Skeletal muscle satellite cell (primary cell): ENCODE results near the gene LUZP4.
A peak's percentile ranks its signal among the peaks of the same experiment; 100 is the strongest.
"Not testable (repeated sequence)": the region's sequence is repeated elsewhere in the genome, so short reads cannot be mapped to it uniquely, and the experiment has no call there.

Experiments used
- H3K27me3 ChIP-seq: 2 replicates; pipeline ENCODE4 v1.7.0; 2013; ENCODE audit warnings: low read length; ENCODE audit not compliant: control insufficient read depth, insufficient read depth
- H3K36me3 ChIP-seq: 2 replicates; pipeline ENCODE4 v1.7.0; 2013; ENCODE audit warnings: mild to moderate bottlenecking, control low read depth, low read length; ENCODE audit not compliant: insufficient read depth
- H3K4me1 ChIP-seq: 2 replicates; pipeline ENCODE4 v1.7.0; 2013; ENCODE audit warnings: low read length; ENCODE audit not compliant: control insufficient read depth, insufficient read depth
- H3K4me2 ChIP-seq: 2 replicates; pipeline ENCODE4 v1.7.0; 2013; ENCODE audit warnings: mild to moderate bottlenecking, low read length
- H3K4me3 ChIP-seq: 2 replicates; pipeline ENCODE4 v1.7.0; 2013; ENCODE audit warnings: low read length
- H3K9ac ChIP-seq: 2 replicates; pipeline ENCODE4 v1.7.0; 2013; ENCODE audit warnings: mild to moderate bottlenecking, low read depth, low read length, moderate library complexity
- H3K9me3 ChIP-seq: replicated peaks from 2 replicates; pipeline ENCODE4 v1.7.0; 2013; ENCODE audit warnings: mild to moderate bottlenecking, control low read depth, low read length

Gene LUZP4

DNA sequence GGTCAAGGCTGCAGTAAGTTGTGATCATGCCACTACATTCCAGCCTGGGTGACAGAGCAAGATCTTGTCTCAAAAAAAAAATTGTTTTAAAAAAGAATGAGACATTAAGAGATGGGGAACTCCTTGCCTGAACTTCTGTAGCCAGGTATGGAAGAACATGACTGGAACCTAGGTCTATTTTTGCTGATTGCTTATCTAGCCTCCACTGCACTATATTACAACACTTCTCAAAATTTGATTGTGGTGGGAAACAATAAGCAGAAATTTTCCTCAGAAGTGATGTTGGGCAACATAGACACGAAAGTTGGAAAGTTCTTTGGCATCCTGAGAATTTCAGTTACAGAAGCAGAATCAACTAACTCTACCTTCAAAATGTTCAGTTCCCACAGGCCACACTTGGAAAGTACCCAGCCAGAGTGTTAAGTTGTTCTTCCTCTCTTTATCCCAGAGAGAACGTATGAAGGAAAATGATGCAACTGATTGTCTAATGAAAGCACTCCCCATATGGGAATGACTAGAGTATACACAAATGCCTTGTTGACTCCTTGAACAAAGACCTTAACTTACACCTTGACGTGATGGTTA, 50.0 kb downstream of the LUZP4 start:
- peaks cover 15% of the 10 kb centered on the region for H3K27me3 ChIP-seq
- no peak overlapping the region for H3K4me3 ChIP-seq
- H3K36me3 ChIP-seq = no peaks in the 10 kb centered on the region
- no peaks in the 10 kb centered on the region for H3K9me3 ChIP-seq
- H3K9ac ChIP-seq = no peak overlapping the region
- H3K4me1 ChIP-seq = peaks cover 2% of the 10 kb centered on the region
- no peak overlapping the region for H3K4me2 ChIP-seq

DNA sequence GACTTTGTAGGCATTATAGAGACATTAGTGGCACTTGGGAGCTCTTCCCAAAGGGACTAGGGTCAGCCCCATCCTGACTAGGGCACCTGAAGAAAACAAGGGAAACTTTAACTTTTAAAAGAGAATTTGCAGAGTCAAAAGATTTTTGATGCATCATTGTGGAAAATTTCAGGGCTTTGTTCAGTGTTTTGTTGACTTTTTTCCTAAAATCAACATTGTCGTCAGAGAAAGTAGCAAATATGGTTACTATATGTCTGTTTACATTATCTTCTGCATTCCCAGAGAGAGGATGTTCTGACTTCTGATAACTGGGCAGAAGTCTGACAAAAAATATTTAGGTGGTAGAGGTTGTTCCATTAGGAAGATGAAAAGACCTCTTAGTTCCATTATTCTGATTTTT, 51.9 kb downstream of the LUZP4 start:
- Histone ChIP-seq H3K4me1 (peaks cover 12% of the 10 kb centered on the region), H3K9ac (no peak overlapping the region), H3K9me3 (no peaks in the 10 kb centered on the region), H3K36me3 (no peaks in the 10 kb centered on the region), H3K4me2 (no peak overlapping the region), H3K27me3 (peaks cover 15% of the 10 kb centered on the region), H3K4me3 (no peak overlapping the region)

DNA sequence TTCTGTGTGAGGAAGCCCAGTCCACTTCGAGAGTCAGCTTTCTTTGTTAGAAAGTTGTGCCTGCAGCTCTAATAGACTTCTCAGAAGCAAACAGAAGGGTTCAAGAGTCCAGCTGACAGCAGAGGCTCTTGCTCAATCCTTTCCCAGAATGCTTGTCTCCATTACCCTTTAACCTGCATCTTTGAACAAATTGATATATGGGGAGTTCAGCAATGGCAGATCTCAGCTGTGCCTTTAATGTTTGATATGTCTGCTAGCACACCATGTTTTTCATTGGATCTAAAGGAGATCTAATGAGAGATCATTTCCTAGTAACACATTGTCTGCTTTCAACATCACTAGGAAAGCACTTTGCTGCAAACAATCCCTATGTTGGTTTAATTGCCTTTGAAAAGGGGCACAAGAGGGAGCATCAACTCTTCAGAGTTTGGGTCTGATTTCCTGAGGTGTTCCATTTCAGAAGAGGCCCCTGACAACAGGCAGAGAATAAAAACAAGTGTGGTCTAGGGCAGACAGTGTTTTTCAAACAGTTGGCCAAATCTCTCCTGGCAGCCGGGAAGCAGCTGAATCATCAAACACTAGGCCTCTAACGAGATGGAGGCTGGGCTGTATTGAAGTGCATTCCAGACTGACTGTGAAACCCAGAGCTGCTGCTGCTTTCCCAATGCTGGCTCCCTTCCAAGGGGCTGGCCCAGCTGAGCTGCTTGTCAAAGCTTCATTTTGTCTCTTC, 55.5 kb downstream of the LUZP4 start:
- peak overlapping the region; percentile 32 for H3K9ac ChIP-seq
- peak overlapping the region; percentile 52 for H3K4me2 ChIP-seq
- H3K9me3 ChIP-seq = no peaks in the 10 kb centered on the region
- H3K36me3 ChIP-seq = no peaks in the 10 kb centered on the region
- no peak overlapping the region for H3K4me3 ChIP-seq
- H3K4me1 ChIP-seq = peaks cover 12% of the 10 kb centered on the region
- peaks cover 9% of the 10 kb centered on the region for H3K27me3 ChIP-seq

DNA sequence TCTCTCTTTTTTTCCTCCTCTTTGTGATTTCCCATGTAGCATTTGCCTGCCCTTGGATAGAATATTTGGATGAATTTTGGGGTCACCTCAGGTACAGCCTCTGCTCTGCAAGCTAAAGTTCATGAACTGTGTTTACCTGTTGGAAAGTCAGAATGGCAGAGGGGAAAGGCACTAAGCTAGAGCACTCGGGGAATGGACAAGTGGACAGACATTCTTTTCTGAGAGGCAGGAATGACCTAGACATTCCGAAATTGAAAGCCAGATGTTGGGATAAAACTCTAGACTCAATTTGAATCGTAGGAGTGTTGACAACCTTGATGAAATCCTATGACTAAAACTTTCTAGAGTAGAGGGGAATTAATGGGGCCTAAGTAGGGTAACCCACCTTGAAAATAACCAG, 56.1 kb downstream of the LUZP4 start:
- peaks cover 12% of the 10 kb centered on the region for H3K4me1 ChIP-seq
- H3K4me3 ChIP-seq = no peak overlapping the region
- no peaks in the 10 kb centered on the region for H3K9me3 ChIP-seq
- peaks cover 5% of the 10 kb centered on the region for H3K27me3 ChIP-seq
- peak overlapping the region; percentile 52 for H3K4me2 ChIP-seq
- H3K9ac ChIP-seq = no peak overlapping the region
- no peaks in the 10 kb centered on the region for H3K36me3 ChIP-seq

DNA sequence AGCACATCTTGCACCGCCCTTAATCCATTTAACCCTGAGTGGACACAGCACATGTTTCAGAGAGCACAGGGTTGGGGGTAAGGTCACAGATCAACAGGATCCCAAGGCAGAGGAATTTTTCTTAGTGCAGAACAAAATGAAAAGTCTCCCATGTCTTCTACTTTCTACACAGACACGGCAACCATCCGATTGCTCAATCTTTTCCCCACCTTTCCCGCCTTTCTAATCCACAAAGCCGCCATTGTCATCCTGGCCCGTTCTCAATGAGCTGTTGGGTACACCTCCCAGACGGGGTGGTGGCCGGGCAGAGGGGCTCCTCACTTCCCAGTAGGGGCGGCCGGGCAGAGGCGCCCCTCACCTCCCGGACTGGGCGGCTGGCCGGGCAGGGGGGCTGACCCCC, 57.2 kb downstream of the LUZP4 start:
- H3K27me3 ChIP-seq, H3K4me2 ChIP-seq, H3K36me3 ChIP-seq, H3K4me3 ChIP-seq, H3K9me3 ChIP-seq, H3K9ac ChIP-seq: not testable (repeated sequence)
- H3K4me1 ChIP-seq = peaks cover 12% of the 10 kb centered on the region

DNA sequence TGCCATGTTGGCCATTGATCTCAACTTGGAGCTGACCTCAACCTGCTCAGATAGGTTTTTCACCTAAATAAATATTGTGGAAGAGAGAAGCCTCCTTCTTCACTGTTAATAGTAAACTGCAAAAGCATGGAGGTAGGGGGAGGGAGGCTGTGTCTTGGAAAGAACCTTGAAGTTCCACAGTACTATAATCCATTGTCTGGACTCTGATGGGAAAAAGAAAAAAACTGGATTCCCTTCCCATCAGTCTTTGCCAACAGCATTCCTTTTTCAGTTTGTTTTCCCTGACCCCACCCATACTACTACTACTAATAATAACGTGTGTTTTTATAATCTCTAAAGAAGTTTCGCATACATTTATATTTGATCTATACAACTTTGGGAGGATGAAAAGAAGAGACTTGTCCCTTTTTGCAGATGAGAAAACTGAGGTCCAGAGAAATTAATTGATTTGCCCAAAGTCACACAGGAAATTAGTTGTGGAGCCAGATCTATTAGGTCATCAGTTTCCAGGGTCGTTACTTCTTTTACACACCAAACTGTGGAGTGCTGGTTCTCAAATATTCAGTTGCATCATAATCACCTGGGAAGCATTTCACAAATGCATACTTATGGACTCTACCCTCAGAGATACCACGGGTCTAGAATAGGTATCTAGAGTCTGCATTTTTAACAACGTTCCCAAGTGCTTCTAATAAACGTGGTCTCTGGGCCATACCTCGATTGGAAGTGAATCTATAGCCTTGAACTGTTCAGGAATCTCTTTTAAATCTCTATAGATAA, 59.1 kb downstream of the LUZP4 start:
- Histone ChIP-seq H3K36me3 (no peaks in the 10 kb centered on the region), H3K27me3 (no peaks in the 10 kb centered on the region), H3K4me3 (no peak overlapping the region), H3K4me1 (peaks cover 12% of the 10 kb centered on the region), H3K9me3 (no peaks in the 10 kb centered on the region), H3K9ac (no peak overlapping the region), H3K4me2 (no peak overlapping the region)

DNA sequence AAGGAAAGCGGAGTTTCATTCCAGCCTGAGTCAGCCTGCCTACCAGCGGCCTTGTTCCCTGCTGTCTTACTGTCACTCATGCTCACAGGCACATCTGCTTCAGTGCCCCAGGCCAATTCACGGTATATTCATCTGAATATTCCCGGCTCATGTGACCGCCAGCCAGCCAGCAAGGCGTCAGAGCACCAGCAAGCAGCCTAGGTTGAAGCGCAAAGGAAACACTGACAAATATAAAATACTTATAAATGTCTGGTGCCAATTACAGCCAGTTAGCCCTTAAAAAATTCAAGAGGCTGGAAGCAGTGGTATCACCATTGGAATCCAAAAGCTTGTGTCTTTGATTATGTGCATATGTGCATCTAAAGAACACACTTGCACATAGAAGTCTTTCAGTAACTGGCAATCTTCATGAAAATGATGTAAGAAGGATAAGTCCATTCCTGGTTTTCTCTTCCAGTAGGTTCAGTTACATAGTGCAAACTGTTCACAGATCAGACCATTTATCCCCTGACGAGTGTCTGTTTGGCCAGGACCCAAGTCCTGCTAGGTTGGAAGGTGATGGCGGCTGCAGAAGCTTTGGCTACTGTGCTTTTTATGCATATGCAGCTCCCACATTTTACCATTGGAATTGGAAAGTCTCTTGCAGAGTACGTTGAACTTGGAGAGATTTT, 61.3 kb downstream of the LUZP4 start:
- no peak overlapping the region for H3K9ac ChIP-seq
- peaks cover 5% of the 10 kb centered on the region for H3K27me3 ChIP-seq
- no peak overlapping the region for H3K4me3 ChIP-seq
- H3K4me1 ChIP-seq = no peaks in the 10 kb centered on the region
- H3K36me3 ChIP-seq = no peaks in the 10 kb centered on the region
- no peak overlapping the region for H3K4me2 ChIP-seq
- H3K9me3 ChIP-seq = no peaks in the 10 kb centered on the region

DNA sequence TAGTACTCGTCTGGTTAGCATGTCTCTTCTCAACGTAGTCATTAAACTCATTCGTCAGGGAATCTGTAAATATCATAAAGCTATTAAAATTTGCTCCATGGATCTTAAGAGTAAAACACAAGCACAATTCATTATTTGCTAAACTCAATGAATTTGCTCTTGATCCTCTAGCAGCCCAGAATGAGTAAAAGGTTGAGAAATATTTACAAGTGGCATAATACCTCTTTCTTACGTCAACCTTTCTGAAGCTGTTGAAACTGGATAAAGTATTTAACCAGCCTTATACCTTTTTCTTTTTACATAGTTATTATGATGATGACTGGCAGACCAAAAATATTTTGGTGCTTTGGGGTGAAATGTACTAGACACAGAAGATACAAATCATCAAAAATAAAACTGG, 66.9 kb downstream of the LUZP4 start:
- Histone ChIP-seq H3K4me2 (no peak overlapping the region), H3K36me3 (no peaks in the 10 kb centered on the region), H3K9me3 (no peaks in the 10 kb centered on the region), H3K27me3 (peaks cover 14% of the 10 kb centered on the region), H3K9ac (no peak overlapping the region), H3K4me3 (no peak overlapping the region), H3K4me1 (no peaks in the 10 kb centered on the region)
